HAP-1 (cell line): Measurements from ENCODE around the gene TCEA2.

Source experiments
- DNase-seq, 2 experiments: peaks; one replicate each; pipeline ENCODE4 v3.0.0-alpha.2; 2016 to 2020; ENCODE audit warnings: low spot score in 2 of 2
- H3K27me3 ChIP-seq: fragments of 250-450 bp; sonication (Bioruptor Pico); 2 replicates; pipeline ENCODE4 v1.5.1; 2020; ENCODE audit warnings: low read depth, mild to moderate bottlenecking, moderate library complexity
- H3K36me3 ChIP-seq: fragments of 250-450 bp; sonication (Bioruptor Pico); replicated peaks from 2 replicates; pipeline ENCODE4 v1.5.1; 2020; ENCODE audit warnings: mild to moderate bottlenecking
- H3K4me1 ChIP-seq: fragments of 250-450 bp; sonication (Bioruptor Pico); 2 replicates; pipeline ENCODE4 v1.5.1; 2020; ENCODE audit warnings: mild to moderate bottlenecking
- H3K4me3 ChIP-seq: fragments of 250-450 bp; sonication (Bioruptor Pico); 2 replicates; pipeline ENCODE4 v1.5.1; 2020; ENCODE audit warnings: mild to moderate bottlenecking, moderate library complexity
- H3K9me3 ChIP-seq: fragments of 250-450 bp; sonication (Bioruptor Pico); 2 replicates; pipeline ENCODE4 v1.5.1; 2020; ENCODE audit warnings: mild to moderate bottlenecking, moderate library complexity
- in situ Hi-C: fragments of 300-500 bp; cut with MboI; formaldehyde crosslinking; loops from 3 replicates; pipeline ENCODE4 v1.14.3; 2020; ENCODE audit warnings: low sequenced_read_pairs, inconsistent platforms, mixed read lengths

TCEA2 gene

GRCh38 chr20:64049060-64049877, 13.7 kb upstream of the TCEA2 start, which contains the start of gene SOX18:
TSS of gene SOX18 (minus strand) at chr20:64049639. CDS start at chr20:64049516, 123 bp downstream.
- in situ Hi-C loops, result no loop called here
- peaks cover 2% of the 10 kb centered on the region; the same call in 1 of the 2 replicates for H3K27me3 ChIP-seq
- H3K4me1 ChIP-seq, result no peaks in the 10 kb centered on the region
- H3K36me3 ChIP-seq, result no peaks in the 10 kb centered on the region
- H3K4me3 ChIP-seq, result peak within 1 kb of the TSS; percentile 30
- peak in 1 of 2 experiments; percentile 60 for DNase-seq
- H3K9me3 ChIP-seq, result no peaks in the 10 kb centered on the region

GRCh38 chr20:64049878-64050260, 13.1 kb upstream of the TCEA2 start:
- Histone ChIP-seq H3K4me1 (no peaks in the 10 kb centered on the region), H3K4me3 (peak overlapping the region; percentile 21), H3K27me3 (peaks cover 2% of the 10 kb centered on the region; the same call in 1 of the 2 replicates), H3K36me3 (no peaks in the 10 kb centered on the region), H3K9me3 (no peaks in the 10 kb centered on the region)
- DNase-seq, result peak in 1 of 2 experiments; percentile 48
- in situ Hi-C loops, result no loop called here

- Histone ChIP-seq H3K36me3 (no peaks in the 10 kb centered on the region), H3K4me1 (no peaks in the 10 kb centered on the region), H3K27me3 (peaks cover 2% of the 10 kb centered on the region; the same call in 1 of the 2 replicates), H3K9me3 (no peaks in the 10 kb centered on the region), H3K4me3 (no peak overlapping the region; the same call in 1 of the 2 replicates)
- in situ Hi-C loops, result no loop called here
- no peak for DNase-seq
Measured at GRCh38 chr20:64050261-64051032, 12.6 kb upstream of the TCEA2 start.

- Histone ChIP-seq H3K36me3 (no peaks in the 10 kb centered on the region), H3K4me3 (no peak overlapping the region), H3K4me1 (no peaks in the 10 kb centered on the region), H3K27me3 (peaks cover 2% of the 10 kb centered on the region; the same call in 1 of the 2 replicates), H3K9me3 (no peaks in the 10 kb centered on the region)
- DNase-seq, result no peak
- in situ Hi-C loops, result no loop called here
Measured at GRCh38 chr20:64051033-64051452, 12.0 kb upstream of the TCEA2 start.

- in situ Hi-C loops, result no loop called here
- no peak for DNase-seq
- Histone ChIP-seq H3K9me3 (no peaks in the 10 kb centered on the region), H3K36me3 (no peaks in the 10 kb centered on the region), H3K4me1 (no peaks in the 10 kb centered on the region), H3K27me3 (peaks cover 2% of the 10 kb centered on the region; the same call in 1 of the 2 replicates), H3K4me3 (no peak overlapping the region)
Measured at GRCh38 chr20:64051561-64052325, 11.3 kb upstream of the TCEA2 start.

- H3K4me3 ChIP-seq, result no peak overlapping the region
- H3K36me3 ChIP-seq, result no peaks in the 10 kb centered on the region
- peaks cover 1% of the 10 kb centered on the region; the same call in 1 of the 2 replicates for H3K27me3 ChIP-seq
- H3K9me3 ChIP-seq, result no peaks in the 10 kb centered on the region
- H3K4me1 ChIP-seq, result no peaks in the 10 kb centered on the region
- DNase-seq, result no peak
- in situ Hi-C loops, result no loop called here
Measured at GRCh38 chr20:64052326-64052722, 10.7 kb upstream of the TCEA2 start.

GRCh38 chr20:64052987-64053840, 9.8 kb upstream of the TCEA2 start:
- H3K27me3 ChIP-seq, result no peaks in the 10 kb centered on the region
- no peak for DNase-seq
- H3K9me3 ChIP-seq, result no peaks in the 10 kb centered on the region
- H3K36me3 ChIP-seq, result no peaks in the 10 kb centered on the region
- H3K4me1 ChIP-seq, result no peaks in the 10 kb centered on the region
- in situ Hi-C loops, result no loop called here
- H3K4me3 ChIP-seq, result no peak overlapping the region

GRCh38 chr20:64053841-64054661, 8.9 kb upstream of the TCEA2 start:
- Histone ChIP-seq H3K4me1 (no peaks in the 10 kb centered on the region), H3K36me3 (no peaks in the 10 kb centered on the region), H3K4me3 (no peak overlapping the region), H3K27me3 (no peaks in the 10 kb centered on the region), H3K9me3 (no peaks in the 10 kb centered on the region)
- peak in 1 of 2 experiments; percentile 47 for DNase-seq
- in situ Hi-C loops, result no loop called here

GRCh38 chr20:64055396-64055892, 7.6 kb upstream of the TCEA2 start:
- no peak for DNase-seq
- H3K4me1 ChIP-seq, result no peaks in the 10 kb centered on the region
- no peaks in the 10 kb centered on the region for H3K9me3 ChIP-seq
- H3K27me3 ChIP-seq, result no peaks in the 10 kb centered on the region
- no peaks in the 10 kb centered on the region for H3K36me3 ChIP-seq
- no peak overlapping the region for H3K4me3 ChIP-seq
- in situ Hi-C loops, result no loop called here

- Histone ChIP-seq H3K9me3 (no peaks in the 10 kb centered on the region), H3K4me3 (no peak overlapping the region), H3K27me3 (no peaks in the 10 kb centered on the region), H3K36me3 (no peaks in the 10 kb centered on the region), H3K4me1 (no peaks in the 10 kb centered on the region)
- in situ Hi-C loops, result no loop called here
- peak in 1 of 2 experiments; percentile 45 for DNase-seq
Measured at GRCh38 chr20:64055893-64056638, 6.9 kb upstream of the TCEA2 start.

- in situ Hi-C loops, result no loop called here
- no peaks in the 10 kb centered on the region for H3K4me1 ChIP-seq
- H3K36me3 ChIP-seq, result no peaks in the 10 kb centered on the region
- no peak overlapping the region for H3K4me3 ChIP-seq
- no peaks in the 10 kb centered on the region for H3K9me3 ChIP-seq
- no peak for DNase-seq
- H3K27me3 ChIP-seq, result no peaks in the 10 kb centered on the region
Measured at GRCh38 chr20:64056639-64056888, 6.4 kb upstream of the TCEA2 start.
